OCI-LY1 (cell line): Measurements from ENCODE around the gene GPR149.

ENCODE experiments used
- CTCF ChIP-seq: fragments of 200-600 bp; sonication (generic), shearing (Covaris generic); IDR thresholded peaks from 2 replicates; pipeline ENCODE4 v1.5.1; 2017; ENCODE audit warnings: mild to moderate bottlenecking, antibody characterized with exemption, low read length, moderate library complexity, mixed read lengths
- EZH2 ChIP-seq: fragments of 200-600 bp; sonication (generic), shearing (Covaris generic); IDR thresholded peaks from 2 replicates; pipeline ENCODE4 v1.8.0; 2017; ENCODE audit warnings: borderline replicate concordance, mixed run types, mild to moderate bottlenecking, antibody characterized with exemption, low read length, moderate library complexity, mixed read lengths

GRCh38 chr3:154469585-154469984, 39.6 kb upstream of the GPR149 start:
- no peak for TF ChIP-seq CTCF
- TF ChIP-seq EZH2, result no peak
